ENCODE results near the gene SPTLC3.

- TF ChIP-seq GATA3 (IDR thresholded peaks at IDR 0.05; ENCODE audit: low read depth, low read length) (no peak), GATA2 (IDR thresholded peaks at IDR 0.05; ENCODE audit: low read depth, low read length) (no peak)
Observed at GRCh38 chr20:12978613-12979495, 29.9 kb upstream of the SPTLC3 start.

Measured in SH-SY5Y (cell line).